Lower lobe of right lung (tissue), 2 donors: ENCODE data around the gene ICAM2. TPM values are rescaled to one million over a fixed set of nuclear protein-coding genes. Genes with fewer than 3 reads are reported as not detected.

Experiments
- ATAC-seq, 2 donors: fragments of 200-7000 bp; cut with Tn5 transposase; one replicate each; pipeline ENCODE4 v1.9.1; 2020 to 2022; ENCODE audit warnings: mild to moderate bottlenecking in 2 of 2, moderate library complexity in 2 of 2
- DNase-seq: peaks from one replicate; pipeline ENCODE4 v3.0.0-alpha.2; 2020
- H3K27ac ChIP-seq: fragments of 200-600 bp; one replicate; pipeline ENCODE4 v1.8.0; 2022
- H3K27me3 ChIP-seq: fragments of 200-600 bp; one replicate; pipeline ENCODE4 v1.8.0; 2022; ENCODE audit warnings: low read depth
- H3K36me3 ChIP-seq: fragments of 200-600 bp; one replicate; pipeline ENCODE4 v1.8.0; 2022; ENCODE audit warnings: mild to moderate bottlenecking
- H3K4me1 ChIP-seq: fragments of 200-600 bp; one replicate; pipeline ENCODE4 v1.8.0; 2022
- H3K4me3 ChIP-seq: fragments of 200-600 bp; one replicate; pipeline ENCODE4 v1.8.0; 2022; ENCODE audit warnings: mild to moderate bottlenecking
- H3K9me3 ChIP-seq: fragments of 200-600 bp; one replicate; pipeline ENCODE4 v1.8.0; 2022
- CTCF ChIP-seq: fragments of 200-600 bp; IDR thresholded peaks from one replicate; pipeline ENCODE4 v1.8.0; 2022; ENCODE audit warnings: antibody characterized with exemption, mild to moderate bottlenecking
- intact Hi-C: fragments of 100-400 bp; cut with DNase I; formaldehyde crosslinking; loops from one replicate; pipeline ENCODE4 v1.11.0; 2022
- total RNA-seq: library from RNA; stranded (reverse); fragmentation: NEBNext Ultra II Directional; extraction: Animal tissue kit (Norgen Biotek cat#: 25700); gene quantifications from one replicate; pipeline ENCODE4 v1.2.1, GENCODE V29; 2021
- donor health status: DM: no; HTN: yes; CAD: no; lungs with severe emphysema.

The ICAM2 gene
- total RNA-seq, 1 donor from 2014 or later = 69.2 TPM

- no peak overlapping the region for H3K27ac ChIP-seq
- DNase-seq = no peak
Measured at GRCh38 chr17:63973247-63973646, 47.2 kb downstream of the ICAM2 start.

GRCh38 chr17:63972796-63973195 lies 47.6 kb downstream of the ICAM2 start, which contains the start of gene SCN4A:
Gene SCN4A, minus strand, starts transcription at chr17:63972918. Its CDS starts 77 bp downstream, at chr17:63972841.
- intact Hi-C loops = no loop called here
- H3K27ac ChIP-seq = no peak within 1 kb of the TSS
- no peaks in the 10 kb centered on the region for H3K4me1 ChIP-seq
- DNase-seq (no peak), ATAC-seq (no peak)
- TF ChIP-seq CTCF = no peak
- no peaks in the 10 kb centered on the region for H3K36me3 ChIP-seq
- H3K4me3 ChIP-seq = no peak within 1 kb of the TSS
- H3K27me3 ChIP-seq = no peaks in the 10 kb centered on the region
- H3K9me3 ChIP-seq = no peaks in the 10 kb centered on the region

More at GRCh38 chr17:63973247-63973646, 47.2 kb downstream of the ICAM2 start:
- H3K27me3 ChIP-seq = no peaks in the 10 kb centered on the region
- H3K9me3 ChIP-seq = no peaks in the 10 kb centered on the region
- no peak overlapping the region for H3K4me3 ChIP-seq
- no peak for ATAC-seq
- no peaks in the 10 kb centered on the region for H3K4me1 ChIP-seq
- no peak for TF ChIP-seq CTCF
- H3K36me3 ChIP-seq = no peaks in the 10 kb centered on the region
- intact Hi-C loops = no loop called here

- Histone ChIP-seq H3K27me3 (no peaks in the 10 kb centered on the region), H3K4me1 (no peaks in the 10 kb centered on the region), H3K9me3 (no peaks in the 10 kb centered on the region), H3K36me3 (no peaks in the 10 kb centered on the region), H3K27ac (no peak overlapping the region), H3K4me3 (no peak overlapping the region)
- no peak for TF ChIP-seq CTCF
- ATAC-seq (no peak), DNase-seq (no peak)
- intact Hi-C loops = no loop called here
Measured at GRCh38 chr17:63969278-63969677, 51.2 kb downstream of the ICAM2 start.

GRCh38 chr17:63967953-63968352 lies 52.5 kb downstream of the ICAM2 start:
- intact Hi-C loops = no loop called here
- Histone ChIP-seq H3K4me3 (no peak overlapping the region), H3K27me3 (no peaks in the 10 kb centered on the region), H3K4me1 (peaks cover 5% of the 10 kb centered on the region), H3K27ac (no peak overlapping the region), H3K9me3 (no peaks in the 10 kb centered on the region), H3K36me3 (no peaks in the 10 kb centered on the region)
- no peak for DNase-seq
- no peak for ATAC-seq
- no peak for TF ChIP-seq CTCF

- Histone ChIP-seq H3K27me3 (no peaks in the 10 kb centered on the region), H3K4me1 (peaks cover 5% of the 10 kb centered on the region), H3K36me3 (no peaks in the 10 kb centered on the region), H3K27ac (no peak overlapping the region), H3K4me3 (no peak overlapping the region), H3K9me3 (no peaks in the 10 kb centered on the region)
- DNase-seq (no peak), ATAC-seq (no peak)
- TF ChIP-seq CTCF = no peak
- intact Hi-C loops = no loop called here
Measured at GRCh38 chr17:63966646-63967264, 53.7 kb downstream of the ICAM2 start.
